Left lung (tissue), 10 donors: ENCODE data around the gene KLHL5. TPM values are rescaled to one million over a fixed set of nuclear protein-coding genes. Genes with fewer than 3 reads are reported as not detected.

ENCODE experiments used
- ATAC-seq: fragments of 200-7000 bp; cut with Tn5 transposase; one replicate; pipeline ENCODE4 v1.9.1; 2020; ENCODE audit warnings: moderate library complexity
- DNase-seq, 4 donors: peaks; one replicate each; pipeline ENCODE4 v3.0.0-alpha.2; 2013 to 2020
- H3K27ac ChIP-seq, 2 donors: fragments of 200-600 bp; sonication (generic) in 1 of 2; one replicate each; pipeline versions ENCODE4 v1.5.0 to v1.8.0; 2020 to 2021
- H3K27me3 ChIP-seq, 2 donors: fragments of 200-600 bp; sonication (generic) in 1 of 2; one replicate each; pipeline versions ENCODE4 v1.5.0 to v1.8.0; 2020 to 2021
- H3K36me3 ChIP-seq, 2 donors: fragments of 200-600 bp; sonication (generic) in 1 of 2; one replicate each; pipeline versions ENCODE4 v1.5.0 to v1.8.0; 2020 to 2021
- H3K4me1 ChIP-seq, 2 donors: fragments of 200-600 bp; one replicate each; pipeline ENCODE4 v1.8.0; 2021
- H3K4me3 ChIP-seq, 2 donors: fragments of 200-600 bp; sonication (generic) in 1 of 2; one replicate each; pipeline versions ENCODE4 v1.5.0 to v1.8.0; 2020 to 2021; ENCODE audit warnings: mild to moderate bottlenecking in 1 of 2
- H3K9me3 ChIP-seq, 2 donors: fragments of 200-600 bp; sonication (generic) in 1 of 2; one replicate each; pipeline versions ENCODE4 v1.5.0 to v1.8.0; 2020 to 2021
- CTCF ChIP-seq, 2 donors: fragments of 200-600 bp; sonication (generic) in 1 of 2; IDR thresholded peaks; one replicate each; pipeline versions ENCODE4 v1.5.0 to v1.8.0; 2021; ENCODE audit warnings: antibody characterized with exemption in 2 of 2
- intact Hi-C, 2 donors: fragments of 100-400 bp; cut with DNase I; formaldehyde crosslinking; loops; one replicate each; pipeline versions ENCODE4 v1.11.2 to v1.14.2; 2022
- polyA plus RNA-seq, 6 donors: library from polyadenylated mRNA; unstranded; fragments of 120-200 nt; gene quantifications; one replicate each; pipeline ENCODE4 v1.2.1, GENCODE V29; 2013; ENCODE audit not compliant: insufficient read length in 6 of 6
- total RNA-seq, 2 donors: library from RNA; stranded (reverse); fragmentation: NEBNext Ultra II Directional; extraction: Animal tissue kit (Norgen Biotek cat#: 25700); gene quantifications; one replicate each; pipeline ENCODE4 v1.2.1, GENCODE V29; 2021
- donor health status: DM: no; HTN: yes; CAD: no.
- donor health status: DM: no; HTN: no; CAD: no.

The KLHL5 gene
- total and polyA plus RNA-seq, 8 donors, result 25.9 to 55.3 (median 43.2) TPM

GRCh38 chr4:39054497-39054896, 7.5 kb upstream of the KLHL5 start:
- Histone ChIP-seq H3K9me3 (no peaks in the 10 kb centered on the region), H3K27me3 (no peaks in the 10 kb centered on the region), H3K27ac (no peak overlapping the region), H3K36me3 (no peaks in the 10 kb centered on the region), H3K4me3 (no peak overlapping the region), H3K4me1 (peaks cover 0 to 16% of the 10 kb centered on the region in 2 donors)
- TF ChIP-seq CTCF (IDR thresholded peaks at IDR 0.05), result no peak
- intact Hi-C loops, result no loop called here
- ATAC-seq, result no peak
- DNase-seq, result no peak

- peaks cover 0 to 7% of the 10 kb centered on the region in 2 donors for H3K4me1 ChIP-seq
- H3K4me3 ChIP-seq, result no peak overlapping the region
- H3K27ac ChIP-seq, result no peak overlapping the region
- H3K36me3 ChIP-seq, result no peaks in the 10 kb centered on the region
- ATAC-seq (no peak), DNase-seq (no peak)
- intact Hi-C loops, result no loop called here
- no peaks in the 10 kb centered on the region for H3K9me3 ChIP-seq
- H3K27me3 ChIP-seq, result no peaks in the 10 kb centered on the region
- no peak for TF ChIP-seq CTCF (IDR thresholded peaks at IDR 0.05)
These were observed 6.0 kb upstream of the KLHL5 start for GRCh38 chr4:39056023-39056422.

- Histone ChIP-seq H3K4me3 (no peak overlapping the region), H3K27ac (no peak overlapping the region), H3K9me3 (no peaks in the 10 kb centered on the region), H3K36me3 (no peaks in the 10 kb centered on the region), H3K27me3 (no peaks in the 10 kb centered on the region), H3K4me1 (no peaks in the 10 kb centered on the region)
- intact Hi-C loops, result no loop called here
- no peak for TF ChIP-seq CTCF (IDR thresholded peaks at IDR 0.05)
- no peak for ATAC-seq
- DNase-seq, result no peak
These were observed 575 bp upstream of the KLHL5 start for GRCh38 chr4:39061457-39061856.

- intact Hi-C loops, result no loop called here
- DNase-seq (no peak), ATAC-seq (no peak)
- Histone ChIP-seq H3K27me3 (no peaks in the 10 kb centered on the region), H3K27ac (no peak overlapping the region), H3K36me3 (no peaks in the 10 kb centered on the region), H3K9me3 (no peaks in the 10 kb centered on the region), H3K4me3 (no peak overlapping the region), H3K4me1 (no peaks in the 10 kb centered on the region)
- no peak for TF ChIP-seq CTCF (IDR thresholded peaks at IDR 0.05)
These were observed 702 bp downstream of the KLHL5 start for GRCh38 chr4:39062770-39063097.

GRCh38 chr4:39063430-39063829, 1.4 kb downstream of the KLHL5 start:
- no peak for TF ChIP-seq CTCF (IDR thresholded peaks at IDR 0.05)
- no peak for ATAC-seq
- H3K9me3 ChIP-seq, result no peaks in the 10 kb centered on the region
- no peak overlapping the region for H3K4me3 ChIP-seq
- intact Hi-C loops, result no loop called here
- no peaks in the 10 kb centered on the region for H3K27me3 ChIP-seq
- no peaks in the 10 kb centered on the region for H3K36me3 ChIP-seq
- no peaks in the 10 kb centered on the region for H3K4me1 ChIP-seq
- no peak for DNase-seq
- no peak overlapping the region for H3K27ac ChIP-seq
